Loucy (cell line): ENCODE measurements around the gene CRYBG2.
"Not testable (repeated sequence)": the region's sequence is repeated elsewhere in the genome, so short reads cannot be mapped to it uniquely, and the experiment has no call there.

Experiments
- H2AFZ ChIP-seq: fragments of 200-600 bp; sonication (generic); 2 replicates; pipeline ENCODE4 v1.6.0; 2016; ENCODE audit warnings: antibody characterized with exemption, mild to moderate bottlenecking, low read length, moderate library complexity
- H3F3A ChIP-seq: fragments of 200-600 bp; 2 replicates; pipeline ENCODE4 v1.6.0; 2016; ENCODE audit warnings: antibody characterized with exemption, low read depth, mild to moderate bottlenecking
- H3K27me3 ChIP-seq: fragments of 200-600 bp; sonication (generic); 2 replicates; pipeline ENCODE4 v1.6.1; 2014; ENCODE audit warnings: low read length, mild to moderate bottlenecking; ENCODE audit not compliant: insufficient read depth, poor library complexity, severe bottlenecking
- H3K36me3 ChIP-seq: fragments of 200-600 bp; sonication (generic); 2 replicates; pipeline ENCODE4 v1.6.1; 2016; ENCODE audit warnings: low read length; ENCODE audit not compliant: insufficient read depth
- H3K4me1 ChIP-seq: fragments of 200-600 bp; sonication (generic); 2 replicates; pipeline ENCODE4 v1.5.1; 2014; ENCODE audit warnings: low read length, mild to moderate bottlenecking; ENCODE audit not compliant: insufficient read depth, poor library complexity, severe bottlenecking
- H3K4me2 ChIP-seq: fragments of 200-600 bp; sonication (generic); 2 replicates; pipeline ENCODE4 v1.6.0; 2014; ENCODE audit warnings: antibody characterized with exemption, low read length, low read depth, mild to moderate bottlenecking; ENCODE audit not compliant: poor library complexity, severe bottlenecking
- H3K4me3 ChIP-seq: fragments of 200-600 bp; sonication (generic); 2 replicates; pipeline ENCODE4 v1.5.1; 2014; ENCODE audit warnings: low read length, mild to moderate bottlenecking, mixed read lengths; ENCODE audit not compliant: poor library complexity, severe bottlenecking
- H3K79me2 ChIP-seq: fragments of 200-600 bp; sonication (generic); 2 replicates; pipeline ENCODE4 v1.6.1; 2014; ENCODE audit warnings: low read length; ENCODE audit not compliant: insufficient read depth
- H3K9ac ChIP-seq: fragments of 200-600 bp; sonication (generic); 2 replicates; pipeline ENCODE4 v1.6.0; 2014; ENCODE audit warnings: mild to moderate bottlenecking, low read depth, low read length, moderate library complexity; ENCODE audit not compliant: poor library complexity, severe bottlenecking
- H3K9me2 ChIP-seq: fragments of 200-600 bp; sonication (generic); replicated peaks from 2 replicates; pipeline ENCODE4 v1.6.1; 2016; ENCODE audit warnings: low read depth, low read length, mixed read lengths
- H3K9me3 ChIP-seq: fragments of 200-600 bp; sonication (generic); 2 replicates; pipeline ENCODE4 v1.6.1; 2014; ENCODE audit warnings: mild to moderate bottlenecking, antibody characterized with exemption, low read length, low read depth; ENCODE audit not compliant: insufficient read depth
- H4K20me1 ChIP-seq: fragments of 200-600 bp; sonication (generic); 2 replicates; pipeline ENCODE4 v1.6.0; 2014; ENCODE audit warnings: antibody characterized with exemption, low read length, mild to moderate bottlenecking; ENCODE audit not compliant: insufficient read depth, poor library complexity, severe bottlenecking
- EZH2phosphoT487 ChIP-seq: fragments of 200-600 bp; IDR thresholded peaks from 2 replicates; pipeline ENCODE4 v1.6.1; 2018; ENCODE audit warnings: antibody characterized with exemption, mild to moderate bottlenecking, moderate library complexity, borderline replicate concordance
- TF ChIP-seq, protein P1 (sequence below): fragments of 200-600 bp; sonication (generic); conservative IDR thresholded peaks from 2 replicates; pipeline ENCODE4 v1.5.1; 2014; ENCODE audit warnings: mild to moderate bottlenecking, antibody characterized with exemption, low read length

The CRYBG2 gene

DNA sequence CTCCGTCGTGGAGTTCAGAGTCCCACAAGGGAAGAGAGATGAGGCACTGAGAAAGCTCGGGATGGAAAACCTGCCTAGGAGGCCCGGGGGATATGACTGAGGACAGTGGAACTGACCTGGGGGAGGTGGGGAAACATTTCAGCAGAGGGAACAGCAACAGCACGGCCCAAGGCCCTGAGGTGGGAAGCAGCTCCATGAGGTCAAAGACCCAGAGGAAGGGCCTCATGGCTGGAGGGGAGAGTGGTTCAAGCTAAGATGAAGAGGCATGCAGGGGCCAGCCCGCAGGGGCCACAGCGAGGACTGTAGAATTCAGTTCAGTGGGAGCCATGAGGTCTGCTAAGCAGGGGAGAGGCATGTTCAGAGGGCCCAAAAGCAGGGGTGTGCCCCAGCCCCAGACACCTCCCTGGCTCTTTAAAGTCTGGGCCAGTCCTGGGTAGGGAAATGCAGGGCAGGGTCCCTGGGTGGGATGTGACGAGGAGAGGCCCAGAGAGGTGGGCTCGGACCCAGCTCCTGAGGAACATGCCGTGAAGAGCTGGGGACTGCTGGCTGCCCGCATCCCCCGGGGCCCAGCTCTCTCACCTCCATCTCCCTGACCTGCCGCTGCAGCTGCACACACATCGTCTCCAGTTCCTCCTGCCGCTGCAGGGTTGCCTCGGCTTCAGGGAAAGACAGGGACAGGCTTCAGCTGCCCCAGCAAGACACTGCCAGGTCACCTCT, 57.4 kb downstream of the CRYBG2 start:
- Histone ChIP-seq H4K20me1 (no peaks in the 10 kb centered on the region), H3K9ac (no peak overlapping the region), H2AFZ (no peak overlapping the region), H3K4me2 (no peak overlapping the region), H3K27me3 (no peaks in the 10 kb centered on the region), H3F3A (no peaks in the 10 kb centered on the region), H3K4me1 (peaks cover 25% of the 10 kb centered on the region), H3K36me3 (no peaks in the 10 kb centered on the region), H3K4me3 (no peak overlapping the region), H3K79me2 (no peaks in the 10 kb centered on the region), H3K9me2 (no peaks in the 10 kb centered on the region), H3K9me3 (no peaks in the 10 kb centered on the region)
- TF ChIP-seq, protein P1, sequence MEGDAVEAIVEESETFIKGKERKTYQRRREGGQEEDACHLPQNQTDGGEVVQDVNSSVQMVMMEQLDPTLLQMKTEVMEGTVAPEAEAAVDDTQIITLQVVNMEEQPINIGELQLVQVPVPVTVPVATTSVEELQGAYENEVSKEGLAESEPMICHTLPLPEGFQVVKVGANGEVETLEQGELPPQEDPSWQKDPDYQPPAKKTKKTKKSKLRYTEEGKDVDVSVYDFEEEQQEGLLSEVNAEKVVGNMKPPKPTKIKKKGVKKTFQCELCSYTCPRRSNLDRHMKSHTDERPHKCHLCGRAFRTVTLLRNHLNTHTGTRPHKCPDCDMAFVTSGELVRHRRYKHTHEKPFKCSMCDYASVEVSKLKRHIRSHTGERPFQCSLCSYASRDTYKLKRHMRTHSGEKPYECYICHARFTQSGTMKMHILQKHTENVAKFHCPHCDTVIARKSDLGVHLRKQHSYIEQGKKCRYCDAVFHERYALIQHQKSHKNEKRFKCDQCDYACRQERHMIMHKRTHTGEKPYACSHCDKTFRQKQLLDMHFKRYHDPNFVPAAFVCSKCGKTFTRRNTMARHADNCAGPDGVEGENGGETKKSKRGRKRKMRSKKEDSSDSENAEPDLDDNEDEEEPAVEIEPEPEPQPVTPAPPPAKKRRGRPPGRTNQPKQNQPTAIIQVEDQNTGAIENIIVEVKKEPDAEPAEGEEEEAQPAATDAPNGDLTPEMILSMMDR: no peak
- TF ChIP-seq EZH2phosphoT487: no peak

DNA sequence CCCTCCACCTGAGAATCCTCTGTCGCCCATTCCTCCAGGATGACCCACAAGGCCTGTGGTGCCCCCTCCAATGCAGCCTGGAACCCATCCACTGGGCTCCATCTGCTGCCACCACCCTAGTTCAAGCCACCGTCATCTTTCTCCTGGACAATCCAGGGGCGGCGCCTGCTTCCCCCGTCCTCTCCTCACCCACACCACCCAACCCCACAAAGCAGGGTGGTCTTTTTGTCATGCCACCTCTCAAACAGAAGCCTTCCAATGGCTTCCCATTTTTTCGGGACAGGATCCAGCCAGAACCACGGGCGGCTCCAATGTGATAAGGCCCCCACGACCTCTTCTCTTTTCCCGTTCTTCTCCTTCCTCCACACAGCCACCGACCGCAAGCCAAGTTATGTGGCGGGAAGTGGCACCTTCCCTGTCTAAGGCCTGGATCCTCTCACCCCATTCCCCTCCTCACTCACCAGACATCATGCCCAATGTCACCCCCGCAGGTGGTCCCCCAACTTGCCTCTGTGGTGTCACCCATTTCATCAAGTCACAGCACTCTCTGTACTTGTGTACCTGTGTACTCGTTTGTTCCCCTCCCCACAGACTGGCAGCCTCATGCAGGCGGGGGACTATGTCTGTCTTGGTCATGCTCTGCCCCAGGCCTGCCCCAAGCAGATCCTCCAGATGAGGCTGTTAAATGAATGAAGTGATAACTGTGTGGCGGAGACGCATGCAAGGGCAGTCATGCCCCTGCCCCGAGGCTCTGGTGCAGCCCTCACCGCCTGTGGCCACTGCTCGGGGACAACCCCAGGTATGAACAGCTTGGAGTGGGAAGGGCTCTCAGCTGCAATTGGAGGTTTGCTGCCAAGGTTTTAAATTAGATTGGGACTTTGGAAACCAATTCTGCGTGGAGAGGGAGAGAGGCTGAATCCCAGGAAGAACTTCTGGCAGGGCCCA, 58.5 kb downstream of the CRYBG2 start:
- Histone ChIP-seq H2AFZ (no peak overlapping the region), H3K4me1 (peaks cover 29% of the 10 kb centered on the region), H3K4me3 (no peak overlapping the region), H3F3A (no peaks in the 10 kb centered on the region), H3K79me2 (no peaks in the 10 kb centered on the region), H3K9me3 (no peaks in the 10 kb centered on the region), H3K27me3 (no peaks in the 10 kb centered on the region), H3K36me3 (no peaks in the 10 kb centered on the region), H4K20me1 (no peaks in the 10 kb centered on the region), H3K9ac (no peak overlapping the region), H3K4me2 (no peak overlapping the region), H3K9me2 (no peaks in the 10 kb centered on the region)
- TF ChIP-seq, protein P1: no peak
- TF ChIP-seq EZH2phosphoT487: no peak

DNA sequence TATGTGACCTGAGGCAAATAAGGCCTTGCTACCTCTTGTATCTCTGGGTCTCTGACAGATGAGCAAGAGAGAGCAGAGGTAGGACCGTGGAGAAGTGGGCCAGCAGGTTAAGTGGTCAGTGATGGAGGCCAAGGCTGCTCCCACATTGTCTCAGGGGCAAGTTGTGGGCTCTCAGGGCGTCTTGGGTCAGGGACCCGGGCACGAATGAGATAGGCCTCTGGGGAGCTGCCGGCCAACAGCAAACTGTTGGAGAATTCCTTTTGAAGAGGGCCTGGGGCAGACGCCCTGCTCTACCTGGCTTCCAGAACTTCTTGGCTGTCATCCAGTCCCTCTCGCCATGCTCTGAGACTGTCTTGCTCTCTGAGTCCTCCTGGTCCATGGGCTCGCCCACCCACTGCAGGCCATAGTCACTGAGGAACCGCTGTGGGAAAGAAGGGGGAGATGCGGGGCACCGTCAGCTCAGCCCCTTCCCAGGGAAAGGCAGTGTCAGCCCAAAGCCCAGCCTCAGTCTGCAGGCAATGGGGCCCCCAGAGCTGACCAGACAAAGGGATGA, 59.9 kb downstream of the CRYBG2 start:
- Histone ChIP-seq H3K9ac (no peak overlapping the region), H3K9me2 (no peaks in the 10 kb centered on the region), H4K20me1 (no peaks in the 10 kb centered on the region), H3K36me3 (no peaks in the 10 kb centered on the region), H2AFZ (no peak overlapping the region), H3F3A (peaks cover 11% of the 10 kb centered on the region; the same call in 1 of the 2 replicates), H3K9me3 (no peaks in the 10 kb centered on the region), H3K79me2 (no peaks in the 10 kb centered on the region), H3K27me3 (no peaks in the 10 kb centered on the region), H3K4me2 (no peak overlapping the region), H3K4me1 (peaks cover 39% of the 10 kb centered on the region), H3K4me3 (no peak overlapping the region)
- TF ChIP-seq, protein P1: no peak
- TF ChIP-seq EZH2phosphoT487: no peak

DNA sequence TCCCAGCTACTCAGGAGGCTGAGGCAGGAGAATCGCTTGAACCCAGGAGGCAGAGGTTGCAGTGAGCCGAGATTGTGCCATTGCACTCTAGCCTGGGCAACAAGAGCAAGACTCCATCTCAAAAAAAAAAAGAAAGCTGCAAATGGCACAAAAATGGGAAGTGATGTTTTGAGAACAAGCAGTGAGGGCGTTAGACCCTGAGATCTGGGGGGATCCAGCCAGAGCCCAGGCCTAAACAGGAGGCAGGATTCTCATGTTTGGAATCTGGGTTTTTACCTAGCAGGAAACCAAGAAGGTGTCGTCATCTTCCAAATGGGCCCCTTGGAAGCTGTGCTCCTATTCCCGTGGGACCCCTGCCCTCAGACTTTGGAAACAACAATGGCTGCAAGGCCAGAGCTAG, 61.2 kb downstream of the CRYBG2 start:
- H3K9me3 ChIP-seq, H3K79me2 ChIP-seq, H3K36me3 ChIP-seq, H3K4me2 ChIP-seq, H3K9ac ChIP-seq, H4K20me1 ChIP-seq, H3K9me2 ChIP-seq, H2AFZ ChIP-seq, H3K27me3 ChIP-seq, H3K4me3 ChIP-seq: not testable (repeated sequence)
- peaks cover 46% of the 10 kb centered on the region for H3K4me1 ChIP-seq
- H3F3A ChIP-seq: peaks cover 23% of the 10 kb centered on the region; the same call in 1 of the 2 replicates
